CD4-positive, alpha-beta T cell treated with Interleukin-15 for 1 hour (primary cell): ENCODE measurements around the gene ARHGAP31.
"Not testable (repeated sequence)": the region's sequence is repeated elsewhere in the genome, so short reads cannot be mapped to it uniquely, and the experiment has no call there.

Experiments used
- DNase-seq: peaks from one replicate; pipeline ENCODE4 v3.0.0-alpha.2; 2020

ARHGAP31 gene

GRCh38 chr3:119293871-119294695 lies at the start of gene ARHGAP31:
Gene ARHGAP31, plus strand, starts transcription at chr3:119294383. Its CDS starts 522 bp downstream, at chr3:119294905.
- peak; percentile 88 for DNase-seq

- DNase-seq = no peak
These were observed 48.4 kb upstream of the ARHGAP31 start for GRCh38 chr3:119245778-119246177.

- no peak for DNase-seq
These were observed 39.0 kb upstream of the ARHGAP31 start for GRCh38 chr3:119255214-119255613.

- DNase-seq = no peak
These were observed 37.1 kb upstream of the ARHGAP31 start for GRCh38 chr3:119257111-119257510.

- no peak for DNase-seq
These were observed 36.4 kb upstream of the ARHGAP31 start for GRCh38 chr3:119257654-119258410.

- no peak for DNase-seq
These were observed 35.3 kb upstream of the ARHGAP31 start for GRCh38 chr3:119258915-119259314.

GRCh38 chr3:119259821-119260220 lies 34.4 kb upstream of the ARHGAP31 start:
- DNase-seq = no peak

GRCh38 chr3:119261055-119261454 lies 33.1 kb upstream of the ARHGAP31 start:
- DNase-seq = no peak

GRCh38 chr3:119270212-119270611 lies 24.0 kb upstream of the ARHGAP31 start:
- not testable (repeated sequence) for DNase-seq

GRCh38 chr3:119276680-119277079 lies 17.5 kb upstream of the ARHGAP31 start:
- no peak for DNase-seq

- no peak for DNase-seq
These were observed 15.1 kb upstream of the ARHGAP31 start for GRCh38 chr3:119279101-119279554.

GRCh38 chr3:119279584-119280243 lies 14.5 kb upstream of the ARHGAP31 start:
- DNase-seq = no peak

GRCh38 chr3:119288669-119289403 lies 5.3 kb upstream of the ARHGAP31 start:
- no peak for DNase-seq

GRCh38 chr3:119289404-119289770 lies 4.8 kb upstream of the ARHGAP31 start:
- DNase-seq = no peak

GRCh38 chr3:119290613-119291012 lies 3.6 kb upstream of the ARHGAP31 start:
- DNase-seq = no peak

- no peak for DNase-seq
These were observed 3.0 kb upstream of the ARHGAP31 start for GRCh38 chr3:119291062-119291700.

GRCh38 chr3:119292666-119293065 lies 1.5 kb upstream of the ARHGAP31 start:
- DNase-seq = no peak

- DNase-seq = no peak
These were observed 895 bp upstream of the ARHGAP31 start for GRCh38 chr3:119293105-119293870.

GRCh38 chr3:119294696-119295671 lies 801 bp downstream of the ARHGAP31 start:
- DNase-seq = peak; percentile 60
